ENCODE data around the gene PDLIM3.
A peak's percentile ranks its signal among the peaks of the same experiment; 100 is the strongest.
"Not testable (repeated sequence)": the region's sequence is repeated elsewhere in the genome, so short reads cannot be mapped to it uniquely, and the experiment has no call there.

Gene PDLIM3

GRCh38 chr4:185522451-185522850 is 12.9 kb downstream of the PDLIM3 start:
- H3K27me3 Mint-ChIP-seq: peaks cover 24 to 27% of the 10 kb centered on the region in 2 donors
- DNase-seq (no peak), ATAC-seq (replicated peaks) (no peak)
- no peaks in the 10 kb centered on the region for H3K36me3 Mint-ChIP-seq (ENCODE audit: insufficient read depth)
- H3K27ac Mint-ChIP-seq: no peak overlapping the region
- peaks cover 0 to 4% of the 10 kb centered on the region in 2 donors for H3K9me3 Mint-ChIP-seq
- H3K4me3 Mint-ChIP-seq: no peak overlapping the region
- no peaks in the 10 kb centered on the region for H3K4me1 Mint-ChIP-seq (ENCODE audit: low read depth in 2 of 2)

GRCh38 chr4:185520119-185520518 is 15.2 kb downstream of the PDLIM3 start:
- ATAC-seq (replicated peaks) (no peak), DNase-seq (no peak)
- no peak overlapping the region for H3K4me3 Mint-ChIP-seq
- H3K27me3 Mint-ChIP-seq: peaks cover 12 to 19% of the 10 kb centered on the region in 2 donors
- H3K9me3 Mint-ChIP-seq: no peaks in the 10 kb centered on the region
- no peaks in the 10 kb centered on the region for H3K4me1 Mint-ChIP-seq (ENCODE audit: low read depth in 2 of 2)
- H3K36me3 Mint-ChIP-seq (ENCODE audit: insufficient read depth): no peaks in the 10 kb centered on the region
- no peak overlapping the region for H3K27ac Mint-ChIP-seq

GRCh38 chr4:185518494-185518893 is 16.8 kb downstream of the PDLIM3 start:
- ATAC-seq (replicated peaks) (no peak), DNase-seq (no peak)
- H3K4me1 Mint-ChIP-seq (ENCODE audit: low read depth in 2 of 2): peaks cover 0 to 4% of the 10 kb centered on the region in 2 donors
- no peak overlapping the region for H3K27ac Mint-ChIP-seq
- H3K4me3 Mint-ChIP-seq: no peak overlapping the region
- peaks cover 20 to 25% of the 10 kb centered on the region in 2 donors for H3K27me3 Mint-ChIP-seq
- no peaks in the 10 kb centered on the region for H3K36me3 Mint-ChIP-seq (ENCODE audit: insufficient read depth)
- no peaks in the 10 kb centered on the region for H3K9me3 Mint-ChIP-seq

- DNase-seq (no peak), ATAC-seq (replicated peaks) (no peak)
- no peak overlapping the region for H3K27ac Mint-ChIP-seq
- H3K4me1 Mint-ChIP-seq (ENCODE audit: low read depth in 2 of 2): peaks cover 0 to 7% of the 10 kb centered on the region in 2 donors
- no peak overlapping the region for H3K4me3 Mint-ChIP-seq
- peaks cover 22 to 25% of the 10 kb centered on the region in 2 donors for H3K27me3 Mint-ChIP-seq
- H3K9me3 Mint-ChIP-seq: no peaks in the 10 kb centered on the region
- no peaks in the 10 kb centered on the region for H3K36me3 Mint-ChIP-seq (ENCODE audit: insufficient read depth)
Observed at GRCh38 chr4:185518069-185518468, 17.2 kb downstream of the PDLIM3 start.

- H3K27ac Mint-ChIP-seq: no peak overlapping the region
- no peak overlapping the region for H3K4me3 Mint-ChIP-seq
- no peak for ATAC-seq (replicated peaks)
- H3K36me3 Mint-ChIP-seq (ENCODE audit: insufficient read depth): no peaks in the 10 kb centered on the region
- H3K4me1 Mint-ChIP-seq (ENCODE audit: low read depth in 2 of 2): peaks cover 0 to 12% of the 10 kb centered on the region in 2 donors
- no peaks in the 10 kb centered on the region for H3K9me3 Mint-ChIP-seq
- no peak for DNase-seq
- H3K27me3 Mint-ChIP-seq: peaks cover 41 to 48% of the 10 kb centered on the region in 2 donors
Observed at GRCh38 chr4:185515248-185515647, 20.1 kb downstream of the PDLIM3 start.

- no peaks in the 10 kb centered on the region for H3K36me3 Mint-ChIP-seq (ENCODE audit: insufficient read depth)
- H3K27ac Mint-ChIP-seq: no peak overlapping the region
- ATAC-seq (replicated peaks): no peak
- peaks cover 0 to 12% of the 10 kb centered on the region in 2 donors for H3K4me1 Mint-ChIP-seq (ENCODE audit: low read depth in 2 of 2)
- H3K9me3 Mint-ChIP-seq: no peaks in the 10 kb centered on the region
- no peak overlapping the region for H3K4me3 Mint-ChIP-seq
- peaks cover 41 to 58% of the 10 kb centered on the region in 2 donors for H3K27me3 Mint-ChIP-seq
- DNase-seq: no peak
Observed at GRCh38 chr4:185514182-185514697, 21.1 kb downstream of the PDLIM3 start.

GRCh38 chr4:185513489-185514181 is 21.7 kb downstream of the PDLIM3 start:
- no peak overlapping the region for H3K27ac Mint-ChIP-seq
- ATAC-seq (replicated peaks) (peak; percentile 79), DNase-seq (no peak)
- peak overlapping the region in 1 of 2 donors; percentile 54 for H3K4me3 Mint-ChIP-seq
- H3K27me3 Mint-ChIP-seq: peaks cover 42 to 61% of the 10 kb centered on the region in 2 donors
- peaks cover 0 to 12% of the 10 kb centered on the region in 2 donors for H3K4me1 Mint-ChIP-seq (ENCODE audit: low read depth in 2 of 2)
- no peaks in the 10 kb centered on the region for H3K9me3 Mint-ChIP-seq
- no peaks in the 10 kb centered on the region for H3K36me3 Mint-ChIP-seq (ENCODE audit: insufficient read depth)

- Mint-ChIP-seq H3K27ac (no peak overlapping the region), H3K9me3 (no peaks in the 10 kb centered on the region), H3K36me3 (ENCODE audit: insufficient read depth) (no peaks in the 10 kb centered on the region), H3K27me3 (peaks cover 47 to 61% of the 10 kb centered on the region in 2 donors), H3K4me1 (ENCODE audit: low read depth in 2 of 2) (peaks cover 0 to 12% of the 10 kb centered on the region in 2 donors), H3K4me3 (peak overlapping the region in 1 of 2 donors; percentile 54)
- no peak for DNase-seq
- no peak for ATAC-seq (replicated peaks)
Observed at GRCh38 chr4:185512516-185512915, 22.8 kb downstream of the PDLIM3 start.

- peaks cover 50 to 67% of the 10 kb centered on the region in 2 donors for H3K27me3 Mint-ChIP-seq
- not testable (repeated sequence) for ATAC-seq (replicated peaks); H3K4me3 Mint-ChIP-seq; H3K9me3 Mint-ChIP-seq; H3K27ac Mint-ChIP-seq; DNase-seq; H3K36me3 Mint-ChIP-seq (ENCODE audit: insufficient read depth)
- H3K4me1 Mint-ChIP-seq (ENCODE audit: low read depth in 2 of 2): peaks cover 0 to 12% of the 10 kb centered on the region in 2 donors
Observed at GRCh38 chr4:185511243-185511642, 24.1 kb downstream of the PDLIM3 start.

- no peak overlapping the region for H3K27ac Mint-ChIP-seq
- peaks cover 0 to 12% of the 10 kb centered on the region in 2 donors for H3K4me1 Mint-ChIP-seq (ENCODE audit: low read depth in 2 of 2)
- H3K27me3 Mint-ChIP-seq: peaks cover 54 to 72% of the 10 kb centered on the region in 2 donors
- no peak overlapping the region for H3K4me3 Mint-ChIP-seq
- no peaks in the 10 kb centered on the region for H3K9me3 Mint-ChIP-seq
- ATAC-seq (replicated peaks) (no peak), DNase-seq (no peak)
- H3K36me3 Mint-ChIP-seq (ENCODE audit: insufficient read depth): no peaks in the 10 kb centered on the region
Observed at GRCh38 chr4:185510806-185511205, 24.5 kb downstream of the PDLIM3 start.

GRCh38 chr4:185508181-185508580 is 27.1 kb downstream of the PDLIM3 start:
- ATAC-seq (replicated peaks) (no peak), DNase-seq (no peak)
- no peak overlapping the region for H3K4me3 Mint-ChIP-seq
- H3K27ac Mint-ChIP-seq: no peak overlapping the region
- H3K4me1 Mint-ChIP-seq (ENCODE audit: low read depth in 2 of 2): peaks cover 0 to 6% of the 10 kb centered on the region in 2 donors
- H3K9me3 Mint-ChIP-seq: no peaks in the 10 kb centered on the region
- H3K27me3 Mint-ChIP-seq: peaks cover 43 to 73% of the 10 kb centered on the region in 2 donors
- no peaks in the 10 kb centered on the region for H3K36me3 Mint-ChIP-seq (ENCODE audit: insufficient read depth)

GRCh38 chr4:185506422-185506821 is 28.9 kb downstream of the PDLIM3 start:
- Mint-ChIP-seq H3K27me3 (peaks cover 26 to 68% of the 10 kb centered on the region in 2 donors), H3K4me1 (ENCODE audit: low read depth in 2 of 2) (no peaks in the 10 kb centered on the region), H3K4me3 (no peak overlapping the region), H3K27ac (no peak overlapping the region), H3K36me3 (ENCODE audit: insufficient read depth) (no peaks in the 10 kb centered on the region), H3K9me3 (no peaks in the 10 kb centered on the region)
- no peak for ATAC-seq (replicated peaks)
- no peak for DNase-seq

- no peak overlapping the region for H3K4me3 Mint-ChIP-seq
- no peaks in the 10 kb centered on the region for H3K36me3 Mint-ChIP-seq (ENCODE audit: insufficient read depth)
- H3K27me3 Mint-ChIP-seq: peaks cover 41 to 69% of the 10 kb centered on the region in 2 donors
Observed at GRCh38 chr4:185504098-185505047, 30.9 kb downstream of the PDLIM3 start.

More at GRCh38 chr4:185504098-185505047, 30.9 kb downstream of the PDLIM3 start:
- Mint-ChIP-seq H3K27ac (no peak overlapping the region), H3K4me1 (ENCODE audit: low read depth in 2 of 2) (no peaks in the 10 kb centered on the region), H3K9me3 (peaks cover 1 to 9% of the 10 kb centered on the region in 2 donors)
- no peak for DNase-seq
- ATAC-seq (replicated peaks): no peak
